Activated T-helper 1 cell treated with anti-CD3 and anti-CD28 coated beads, Interleukin-12 subunit alpha, Interleukin-12 subunit beta, Interleukin-2, Interleukin-4 antibody, amounts not matched to agents 30 ng/mL and 10 ng/mL and 1 ng/mL, durations not matched to agents 14 hours and 24 hours and 36 hours (primary cell): ENCODE measurements around the gene LUZP1. TPM values are rescaled to one million over a fixed set of nuclear protein-coding genes. Genes with fewer than 3 reads are reported as not detected.
A peak's percentile ranks its signal among the peaks of the same experiment; 100 is the strongest.
"Not testable (repeated sequence)": the region's sequence is repeated elsewhere in the genome, so short reads cannot be mapped to it uniquely, and the experiment has no call there.

Source experiments
- DNase-seq: peaks from one replicate; pipeline ENCODE4 v3.0.0; 2021; ENCODE audit warnings: low spot score
- H3K27ac Mint-ChIP-seq: one replicate; pipeline ENCODE4 v1.8.0; 2021; ENCODE audit warnings: mild to moderate bottlenecking, mixed read lengths
- H3K27me3 Mint-ChIP-seq: one replicate; pipeline ENCODE4 v1.8.0; 2022; ENCODE audit warnings: mild to moderate bottlenecking, moderate library complexity, mixed read lengths; ENCODE audit not compliant: insufficient read depth
- H3K36me3 Mint-ChIP-seq: one replicate; pipeline ENCODE4 v1.8.0; 2021; ENCODE audit warnings: low read depth, mixed read lengths
- H3K4me1 Mint-ChIP-seq: one replicate; pipeline ENCODE4 v1.8.0; 2021; ENCODE audit warnings: low read depth, mixed read lengths
- H3K4me3 Mint-ChIP-seq: one replicate; pipeline ENCODE4 v1.8.0; 2021; ENCODE audit warnings: mild to moderate bottlenecking, moderate library complexity, mixed read lengths
- H3K9me3 Mint-ChIP-seq: one replicate; pipeline ENCODE4 v1.8.0; 2021; ENCODE audit warnings: mixed read lengths
- intact Hi-C: fragments of 100-400 bp; cut with micrococcal nuclease; formaldehyde crosslinking; loops from one replicate; pipeline ENCODE4 v1.15.1; 2024
- total RNA-seq: library from RNA; stranded (reverse); gene quantifications from 2 replicates; pipeline ENCODE4 v1.2.3, GENCODE V29; 2022

The LUZP1 gene
- total RNA-seq, 1 donor from 2014 or later: 27.7 TPM

DNA sequence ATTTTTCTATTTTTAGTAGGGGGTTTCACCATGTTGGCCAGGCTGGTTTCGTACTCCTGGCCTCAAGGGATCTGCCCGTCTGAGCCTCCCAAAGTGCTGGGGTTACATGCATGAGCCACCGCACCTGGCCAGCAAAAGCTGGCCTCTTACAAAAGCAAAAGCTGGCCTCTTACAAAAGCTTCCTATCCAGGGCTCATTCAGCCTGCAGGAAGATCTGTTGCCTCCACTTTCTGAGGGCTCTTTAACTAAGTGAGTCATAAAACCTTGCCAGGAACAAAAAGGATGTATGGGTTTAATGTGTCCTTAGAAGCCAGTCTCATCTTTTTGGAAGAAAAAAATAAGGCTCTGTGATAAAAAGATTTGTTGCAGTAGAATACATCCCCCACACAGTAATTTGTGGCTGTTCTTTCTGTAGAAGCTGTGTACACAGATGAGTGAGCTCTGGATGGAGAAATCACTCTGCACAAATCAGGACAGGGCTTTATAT, 33.6 kb upstream of the LUZP1 start:
- H3K9me3 Mint-ChIP-seq: no peaks in the 10 kb centered on the region
- H3K4me1 Mint-ChIP-seq: no peaks in the 10 kb centered on the region
- no peak for DNase-seq
- no peak overlapping the region for H3K27ac Mint-ChIP-seq
- no peak overlapping the region for H3K4me3 Mint-ChIP-seq
- H3K36me3 Mint-ChIP-seq: no peaks in the 10 kb centered on the region
- intact Hi-C loops: no loop called here
- H3K27me3 Mint-ChIP-seq: peaks cover 3% of the 10 kb centered on the region

DNA sequence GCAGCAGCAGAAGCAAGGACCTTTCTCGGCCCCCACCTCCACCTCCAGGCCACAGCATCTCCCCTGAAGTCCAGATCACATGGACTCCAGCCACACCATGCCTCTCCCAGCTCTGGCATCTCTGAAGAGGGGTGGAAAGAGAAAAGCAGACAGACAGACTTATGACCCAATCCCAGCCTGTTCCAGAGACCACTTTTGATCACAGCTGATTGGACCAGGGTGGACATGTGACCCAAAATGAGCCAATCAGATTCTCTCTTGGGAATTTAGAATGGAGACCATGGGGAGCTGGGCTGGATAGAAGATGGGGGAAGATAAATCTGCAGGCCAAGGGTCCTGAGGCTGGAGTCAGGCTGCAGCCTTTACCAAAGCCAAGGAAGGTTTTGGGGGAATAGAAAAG, 32.2 kb upstream of the LUZP1 start:
- Mint-ChIP-seq H3K27ac (no peak overlapping the region), H3K27me3 (peaks cover 3% of the 10 kb centered on the region), H3K36me3 (no peaks in the 10 kb centered on the region), H3K9me3 (no peaks in the 10 kb centered on the region), H3K4me1 (no peaks in the 10 kb centered on the region), H3K4me3 (no peak overlapping the region)
- intact Hi-C loops: no loop called here
- DNase-seq: no peak

DNA sequence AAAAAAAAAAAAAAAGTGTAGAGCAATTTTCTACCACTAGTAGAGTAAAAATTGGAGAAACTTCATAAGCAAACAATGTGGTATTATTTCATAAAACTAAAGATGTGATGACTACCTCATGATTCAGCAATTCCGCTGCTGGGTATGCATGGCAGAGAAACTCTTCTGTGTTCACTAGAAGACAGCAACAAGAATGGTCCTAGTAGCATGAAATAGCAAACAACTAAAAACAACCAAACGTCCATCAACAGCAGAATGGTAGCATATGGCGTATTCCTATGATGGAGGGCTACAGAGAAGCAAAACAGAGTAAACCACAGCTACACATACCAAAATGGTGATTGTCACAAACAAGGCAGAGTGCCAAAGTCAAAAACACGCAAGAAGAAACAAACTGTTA, 29.7 kb upstream of the LUZP1 start:
- Mint-ChIP-seq H3K27me3 (peaks cover 9% of the 10 kb centered on the region), H3K27ac (no peak overlapping the region), H3K4me1 (no peaks in the 10 kb centered on the region), H3K4me3 (no peak overlapping the region), H3K9me3 (no peaks in the 10 kb centered on the region), H3K36me3 (no peaks in the 10 kb centered on the region)
- DNase-seq: no peak
- intact Hi-C loops: no loop called here

- H3K4me1 Mint-ChIP-seq: no peaks in the 10 kb centered on the region
- H3K36me3 Mint-ChIP-seq: no peaks in the 10 kb centered on the region
- DNase-seq: no peak
- no peaks in the 10 kb centered on the region for H3K9me3 Mint-ChIP-seq
- no peak overlapping the region for H3K4me3 Mint-ChIP-seq
- H3K27ac Mint-ChIP-seq: no peak overlapping the region
- peaks cover 10% of the 10 kb centered on the region for H3K27me3 Mint-ChIP-seq
- intact Hi-C loops: no loop called here
These were observed 28.1 kb upstream of the LUZP1 start for GRCh38 chr1:23196627-23197328.

DNA sequence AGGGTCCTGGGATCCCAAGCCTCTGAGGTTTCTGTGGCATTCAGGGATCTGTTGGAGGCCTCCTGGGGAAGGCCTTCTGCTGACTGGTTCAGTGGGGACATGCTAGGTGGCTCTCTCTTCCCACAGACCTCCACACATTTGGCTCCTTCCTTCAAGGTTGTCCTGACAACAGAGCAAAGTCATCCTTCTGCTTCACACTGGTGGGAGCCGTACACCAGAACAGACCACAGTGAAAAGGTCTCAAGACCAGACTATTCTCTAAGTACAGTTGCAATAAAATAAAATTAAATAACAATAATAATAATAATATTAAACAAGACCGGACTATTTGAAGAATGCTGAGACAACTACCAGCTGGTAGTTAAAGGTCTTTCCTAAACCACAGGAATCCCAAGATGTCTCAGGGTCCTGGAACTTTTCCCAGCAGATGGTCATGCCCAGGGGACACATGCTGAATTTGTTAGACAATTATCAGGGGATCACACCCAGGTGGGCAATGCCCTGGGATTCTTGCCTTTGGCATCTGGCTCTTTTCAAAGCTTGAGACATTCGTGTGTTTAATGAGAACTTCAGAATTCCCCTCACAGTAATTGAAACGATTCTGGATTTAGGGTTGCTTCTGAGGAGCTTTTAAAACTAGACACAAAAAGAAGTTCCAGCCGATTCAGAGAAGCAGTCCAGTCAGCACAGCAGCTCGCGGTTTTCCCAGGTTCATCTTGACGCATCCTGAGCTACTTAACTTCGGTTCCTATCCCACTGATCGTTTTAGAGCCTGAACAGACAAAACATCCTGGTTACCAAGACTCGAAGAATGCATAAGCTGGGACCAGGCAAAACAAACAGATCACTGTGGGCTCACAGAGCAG, 25.7 kb upstream of the LUZP1 start:
- peaks cover 13% of the 10 kb centered on the region for H3K27me3 Mint-ChIP-seq
- H3K4me3 Mint-ChIP-seq: no peak overlapping the region
- no peaks in the 10 kb centered on the region for H3K36me3 Mint-ChIP-seq
- DNase-seq: no peak
- H3K9me3 Mint-ChIP-seq: no peaks in the 10 kb centered on the region
- intact Hi-C loops: no loop called here
- H3K27ac Mint-ChIP-seq: no peak overlapping the region
- no peaks in the 10 kb centered on the region for H3K4me1 Mint-ChIP-seq

- no peaks in the 10 kb centered on the region for H3K4me1 Mint-ChIP-seq
- H3K4me3 Mint-ChIP-seq: no peak overlapping the region
- peaks cover 12% of the 10 kb centered on the region for H3K27me3 Mint-ChIP-seq
- H3K27ac Mint-ChIP-seq: no peak overlapping the region
- no peaks in the 10 kb centered on the region for H3K9me3 Mint-ChIP-seq
- intact Hi-C loops: no loop called here
- no peaks in the 10 kb centered on the region for H3K36me3 Mint-ChIP-seq
- no peak for DNase-seq
These were observed 24.9 kb upstream of the LUZP1 start for GRCh38 chr1:23193391-23194118.

DNA sequence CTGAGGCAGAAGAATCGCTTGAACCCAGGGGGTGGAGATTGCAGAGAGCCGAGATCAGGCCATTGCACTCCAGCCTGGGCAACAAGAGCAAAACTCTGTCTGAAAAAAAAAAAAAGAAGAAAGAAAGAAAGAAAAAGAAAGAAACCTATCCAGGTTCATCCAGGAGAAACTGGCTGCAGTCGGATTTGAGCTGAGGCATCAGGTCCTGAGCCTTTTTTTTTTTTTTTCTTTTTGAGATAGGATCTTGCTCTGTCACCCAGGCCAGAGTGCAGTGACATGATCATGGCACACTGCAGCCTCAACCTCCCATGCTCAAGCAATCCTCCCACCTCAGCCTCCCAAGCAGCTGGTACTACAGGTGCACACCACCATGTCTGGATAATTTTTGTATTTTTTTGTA, 22.5 kb upstream of the LUZP1 start:
- Mint-ChIP-seq H3K36me3 (no peaks in the 10 kb centered on the region), H3K27me3 (peaks cover 13% of the 10 kb centered on the region), H3K27ac (no peak overlapping the region), H3K4me3 (no peak overlapping the region), H3K4me1 (no peaks in the 10 kb centered on the region), H3K9me3 (no peaks in the 10 kb centered on the region)
- no peak for DNase-seq
- intact Hi-C loops: no loop called here

GRCh38 chr1:23188936-23189452, 20.3 kb upstream of the LUZP1 start:
- H3K4me3 Mint-ChIP-seq, DNase-seq, H3K4me1 Mint-ChIP-seq, H3K27me3 Mint-ChIP-seq, H3K36me3 Mint-ChIP-seq, intact Hi-C loops, H3K27ac Mint-ChIP-seq, H3K9me3 Mint-ChIP-seq: not testable (repeated sequence)

DNA sequence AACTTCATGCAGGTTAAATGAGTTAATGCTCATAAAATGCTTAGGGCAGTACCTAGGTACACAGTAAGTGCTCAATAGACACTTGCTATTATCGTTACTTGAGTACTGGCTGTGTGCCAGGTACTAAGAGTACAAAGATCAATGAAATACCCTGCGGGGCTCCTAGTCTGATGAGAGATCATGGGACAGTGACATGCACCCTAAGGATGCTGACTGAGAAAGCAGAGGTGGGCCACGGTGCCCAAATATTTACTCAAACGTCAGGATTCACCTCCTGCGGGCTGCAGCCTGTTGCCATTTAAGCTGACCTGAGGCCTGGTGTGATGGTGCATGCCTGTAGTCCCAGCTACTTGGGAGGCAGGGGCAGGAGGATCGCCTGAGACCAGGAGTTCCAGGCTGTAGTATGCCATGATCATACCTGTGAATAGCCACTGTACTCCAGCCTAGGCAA, 19.8 kb upstream of the LUZP1 start:
- no peak overlapping the region for H3K27ac Mint-ChIP-seq
- H3K4me3 Mint-ChIP-seq: no peak overlapping the region
- H3K36me3 Mint-ChIP-seq: no peaks in the 10 kb centered on the region
- no peaks in the 10 kb centered on the region for H3K9me3 Mint-ChIP-seq
- intact Hi-C loops: no loop called here
- DNase-seq: no peak
- peaks cover 12% of the 10 kb centered on the region for H3K27me3 Mint-ChIP-seq
- H3K4me1 Mint-ChIP-seq: peaks cover 12% of the 10 kb centered on the region

DNA sequence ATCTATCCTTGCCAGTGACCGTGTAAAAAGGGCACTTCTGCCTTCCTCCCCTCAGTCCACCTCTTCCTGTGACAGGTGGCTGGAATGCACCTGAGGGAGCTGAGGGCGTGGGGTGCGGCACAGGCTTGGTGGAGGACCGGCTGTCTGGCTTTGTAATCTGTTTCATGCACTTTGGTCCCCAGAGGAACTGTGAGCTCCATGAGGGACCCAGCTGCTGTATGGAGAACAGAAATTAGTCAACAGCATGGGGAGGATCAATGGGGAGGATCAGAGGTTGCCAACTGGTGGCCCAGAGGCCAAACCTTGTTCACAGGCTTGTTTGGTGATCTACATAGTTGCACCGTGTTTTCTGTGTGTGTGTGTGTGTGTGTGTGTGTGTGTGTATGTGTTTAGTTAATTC, 19.0 kb upstream of the LUZP1 start:
- H3K4me3 Mint-ChIP-seq: no peak overlapping the region
- H3K9me3 Mint-ChIP-seq: no peaks in the 10 kb centered on the region
- no peaks in the 10 kb centered on the region for H3K36me3 Mint-ChIP-seq
- H3K27me3 Mint-ChIP-seq: peaks cover 10% of the 10 kb centered on the region
- H3K4me1 Mint-ChIP-seq: peaks cover 12% of the 10 kb centered on the region
- DNase-seq: no peak
- H3K27ac Mint-ChIP-seq: no peak overlapping the region
- intact Hi-C loops: no loop called here

- H3K27me3 Mint-ChIP-seq: peaks cover 10% of the 10 kb centered on the region
- H3K36me3 Mint-ChIP-seq: no peaks in the 10 kb centered on the region
- no peak overlapping the region for H3K27ac Mint-ChIP-seq
- intact Hi-C loops: no loop called here
- peaks cover 12% of the 10 kb centered on the region for H3K4me1 Mint-ChIP-seq
- H3K4me3 Mint-ChIP-seq: no peak overlapping the region
- no peak for DNase-seq
- H3K9me3 Mint-ChIP-seq: no peaks in the 10 kb centered on the region
These were observed 16.7 kb upstream of the LUZP1 start for GRCh38 chr1:23185381-23185780.

GRCh38 chr1:23184212-23184934, 15.7 kb upstream of the LUZP1 start:
- H3K9me3 Mint-ChIP-seq: no peaks in the 10 kb centered on the region
- intact Hi-C loops: loop anchor here (1.0 kb wide), 2 partner anchors 86 to 208 kb away; no protein-coding TSS in a partner anchor
- no peaks in the 10 kb centered on the region for H3K36me3 Mint-ChIP-seq
- peak overlapping the region; percentile 49 for H3K4me3 Mint-ChIP-seq
- peak; percentile 17 for DNase-seq
- no peak overlapping the region for H3K27ac Mint-ChIP-seq
- peaks cover 12% of the 10 kb centered on the region for H3K4me1 Mint-ChIP-seq
- peaks cover 14% of the 10 kb centered on the region for H3K27me3 Mint-ChIP-seq
